ENCODE results near the gene MYOZ3.

DNA sequence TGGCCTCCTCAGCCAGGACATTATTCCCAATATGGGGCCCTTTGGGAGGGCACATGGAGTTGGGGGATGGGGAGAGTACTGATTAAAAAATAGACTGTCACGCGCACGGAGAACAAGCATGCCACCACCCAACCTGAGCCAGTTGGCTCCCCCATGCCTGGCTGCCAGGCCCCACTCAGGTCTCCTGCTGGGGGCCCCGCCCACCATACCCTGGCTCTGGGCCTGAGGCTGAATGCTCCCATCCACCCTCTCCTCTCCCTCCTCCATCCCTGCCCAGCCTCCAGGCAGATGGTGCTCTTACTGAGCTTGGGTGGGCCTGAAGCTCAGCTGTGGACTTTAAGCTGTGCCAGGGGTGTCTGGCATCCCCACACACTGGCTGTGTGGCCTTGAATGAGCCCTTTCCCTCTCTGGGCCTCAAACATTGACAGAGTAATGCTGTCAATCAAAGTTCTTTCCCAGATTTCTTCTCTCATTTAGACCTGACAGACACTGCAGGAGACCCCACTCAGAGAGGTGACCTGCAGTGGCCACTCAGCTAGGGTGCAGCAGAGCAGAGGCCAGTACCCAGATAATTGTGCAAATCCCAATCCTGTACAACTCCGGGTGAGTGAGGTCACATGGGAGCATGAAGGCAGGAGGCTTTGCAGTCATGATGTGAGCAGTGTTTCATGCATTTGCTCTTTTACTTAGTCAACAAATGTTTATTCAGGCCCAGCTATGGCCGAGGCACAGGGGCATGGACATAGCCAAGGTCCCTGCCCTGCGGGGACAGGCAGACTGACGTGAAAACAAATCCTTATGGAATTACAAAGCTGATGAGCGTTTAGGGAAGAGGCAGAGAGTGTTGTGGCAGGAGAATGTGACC, 30.4 kb upstream of the MYOZ3 start:
- TF ChIP-seq, protein P1, sequence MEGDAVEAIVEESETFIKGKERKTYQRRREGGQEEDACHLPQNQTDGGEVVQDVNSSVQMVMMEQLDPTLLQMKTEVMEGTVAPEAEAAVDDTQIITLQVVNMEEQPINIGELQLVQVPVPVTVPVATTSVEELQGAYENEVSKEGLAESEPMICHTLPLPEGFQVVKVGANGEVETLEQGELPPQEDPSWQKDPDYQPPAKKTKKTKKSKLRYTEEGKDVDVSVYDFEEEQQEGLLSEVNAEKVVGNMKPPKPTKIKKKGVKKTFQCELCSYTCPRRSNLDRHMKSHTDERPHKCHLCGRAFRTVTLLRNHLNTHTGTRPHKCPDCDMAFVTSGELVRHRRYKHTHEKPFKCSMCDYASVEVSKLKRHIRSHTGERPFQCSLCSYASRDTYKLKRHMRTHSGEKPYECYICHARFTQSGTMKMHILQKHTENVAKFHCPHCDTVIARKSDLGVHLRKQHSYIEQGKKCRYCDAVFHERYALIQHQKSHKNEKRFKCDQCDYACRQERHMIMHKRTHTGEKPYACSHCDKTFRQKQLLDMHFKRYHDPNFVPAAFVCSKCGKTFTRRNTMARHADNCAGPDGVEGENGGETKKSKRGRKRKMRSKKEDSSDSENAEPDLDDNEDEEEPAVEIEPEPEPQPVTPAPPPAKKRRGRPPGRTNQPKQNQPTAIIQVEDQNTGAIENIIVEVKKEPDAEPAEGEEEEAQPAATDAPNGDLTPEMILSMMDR (IDR thresholded peaks at IDR 0.05; ENCODE audit: poor library complexity, severe bottlenecking): no peak
- no peak for TF ChIP-seq EP300 (conservative IDR thresholded peaks at IDR 0.05; ENCODE audit: poor library complexity, severe bottlenecking)
- TF ChIP-seq POLR2AphosphoS5 (IDR thresholded peaks at IDR 0.05): no peak
- TF ChIP-seq, protein P2, sequence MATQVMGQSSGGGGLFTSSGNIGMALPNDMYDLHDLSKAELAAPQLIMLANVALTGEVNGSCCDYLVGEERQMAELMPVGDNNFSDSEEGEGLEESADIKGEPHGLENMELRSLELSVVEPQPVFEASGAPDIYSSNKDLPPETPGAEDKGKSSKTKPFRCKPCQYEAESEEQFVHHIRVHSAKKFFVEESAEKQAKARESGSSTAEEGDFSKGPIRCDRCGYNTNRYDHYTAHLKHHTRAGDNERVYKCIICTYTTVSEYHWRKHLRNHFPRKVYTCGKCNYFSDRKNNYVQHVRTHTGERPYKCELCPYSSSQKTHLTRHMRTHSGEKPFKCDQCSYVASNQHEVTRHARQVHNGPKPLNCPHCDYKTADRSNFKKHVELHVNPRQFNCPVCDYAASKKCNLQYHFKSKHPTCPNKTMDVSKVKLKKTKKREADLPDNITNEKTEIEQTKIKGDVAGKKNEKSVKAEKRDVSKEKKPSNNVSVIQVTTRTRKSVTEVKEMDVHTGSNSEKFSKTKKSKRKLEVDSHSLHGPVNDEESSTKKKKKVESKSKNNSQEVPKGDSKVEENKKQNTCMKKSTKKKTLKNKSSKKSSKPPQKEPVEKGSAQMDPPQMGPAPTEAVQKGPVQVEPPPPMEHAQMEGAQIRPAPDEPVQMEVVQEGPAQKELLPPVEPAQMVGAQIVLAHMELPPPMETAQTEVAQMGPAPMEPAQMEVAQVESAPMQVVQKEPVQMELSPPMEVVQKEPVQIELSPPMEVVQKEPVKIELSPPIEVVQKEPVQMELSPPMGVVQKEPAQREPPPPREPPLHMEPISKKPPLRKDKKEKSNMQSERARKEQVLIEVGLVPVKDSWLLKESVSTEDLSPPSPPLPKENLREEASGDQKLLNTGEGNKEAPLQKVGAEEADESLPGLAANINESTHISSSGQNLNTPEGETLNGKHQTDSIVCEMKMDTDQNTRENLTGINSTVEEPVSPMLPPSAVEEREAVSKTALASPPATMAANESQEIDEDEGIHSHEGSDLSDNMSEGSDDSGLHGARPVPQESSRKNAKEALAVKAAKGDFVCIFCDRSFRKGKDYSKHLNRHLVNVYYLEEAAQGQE (IDR thresholded peaks at IDR 0.05; ENCODE audit: borderline replicate concordance): no peak
- no peak for TF ChIP-seq EZH2 (IDR thresholded peaks at IDR 0.05; ENCODE audit: borderline replicate concordance, insufficient read depth, low read length, poor library complexity, severe bottlenecking)
- TF ChIP-seq RAD21 (conservative IDR thresholded peaks at IDR 0.05): no peak
- no peak for TF ChIP-seq TAF1 (IDR thresholded peaks at IDR 0.05; ENCODE audit: low read depth)
- TF ChIP-seq SMC3 (conservative IDR thresholded peaks at IDR 0.05; ENCODE audit: poor library complexity): no peak
